ENCODE measurements around the gene COPG2.
"Not testable (repeated sequence)": the region's sequence is repeated elsewhere in the genome, so short reads cannot be mapped to it uniquely, and the experiment has no call there.

Gene COPG2

DNA sequence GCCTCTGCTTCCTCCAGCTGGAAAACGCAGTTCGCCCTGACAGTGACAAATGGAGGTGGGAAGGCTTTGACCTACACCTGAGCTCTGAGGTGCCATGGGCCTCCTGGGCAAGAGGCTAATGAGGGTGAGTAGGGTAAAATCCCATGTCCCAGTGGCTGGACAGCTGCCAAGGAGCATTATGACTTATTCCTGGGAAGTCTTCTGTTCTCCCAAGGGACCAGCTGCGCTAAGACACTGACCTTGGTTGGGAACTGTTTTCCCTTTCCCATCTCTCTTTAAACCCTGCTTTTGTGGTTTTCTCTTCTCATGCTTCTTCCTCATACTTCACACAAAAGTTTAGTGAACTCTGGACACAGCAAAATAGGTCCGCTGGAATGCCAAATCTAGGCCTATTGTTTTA is 72.6 kb downstream of the COPG2 start:
- Histone ChIP-seq H3K9ac (ENCODE audit: low read depth, low read length, poor library complexity, severe bottlenecking) (no peak overlapping the region), H3K9me3 (ENCODE audit: insufficient read depth, low read depth, low read length) (no peaks in the 10 kb centered on the region), H3K4me1 (ENCODE audit: insufficient read depth, low read length, poor library complexity, severe bottlenecking) (no peaks in the 10 kb centered on the region), H3K27me3 (ENCODE audit: insufficient read depth, low read length, poor library complexity, severe bottlenecking) (no peaks in the 10 kb centered on the region), H3K9me2 (replicated peaks; ENCODE audit: low read depth, low read length) (no peaks in the 10 kb centered on the region), H4K20me1 (ENCODE audit: insufficient read depth, low read length, poor library complexity, severe bottlenecking) (no peaks in the 10 kb centered on the region), H3K4me2 (ENCODE audit: low read depth, low read length, poor library complexity, severe bottlenecking) (no peak overlapping the region), H3K79me2 (ENCODE audit: insufficient read depth, low read length) (no peaks in the 10 kb centered on the region), H3F3A (ENCODE audit: low read depth) (no peaks in the 10 kb centered on the region), H3K4me3 (ENCODE audit: low read length, poor library complexity, severe bottlenecking) (no peak overlapping the region), H2AFZ (ENCODE audit: low read length) (no peak overlapping the region), H3K36me3 (ENCODE audit: insufficient read depth, low read length) (no peaks in the 10 kb centered on the region)
- TF ChIP-seq EZH2phosphoT487 (IDR thresholded peaks at IDR 0.05; ENCODE audit: borderline replicate concordance), result no peak
- TF ChIP-seq, protein P1, sequence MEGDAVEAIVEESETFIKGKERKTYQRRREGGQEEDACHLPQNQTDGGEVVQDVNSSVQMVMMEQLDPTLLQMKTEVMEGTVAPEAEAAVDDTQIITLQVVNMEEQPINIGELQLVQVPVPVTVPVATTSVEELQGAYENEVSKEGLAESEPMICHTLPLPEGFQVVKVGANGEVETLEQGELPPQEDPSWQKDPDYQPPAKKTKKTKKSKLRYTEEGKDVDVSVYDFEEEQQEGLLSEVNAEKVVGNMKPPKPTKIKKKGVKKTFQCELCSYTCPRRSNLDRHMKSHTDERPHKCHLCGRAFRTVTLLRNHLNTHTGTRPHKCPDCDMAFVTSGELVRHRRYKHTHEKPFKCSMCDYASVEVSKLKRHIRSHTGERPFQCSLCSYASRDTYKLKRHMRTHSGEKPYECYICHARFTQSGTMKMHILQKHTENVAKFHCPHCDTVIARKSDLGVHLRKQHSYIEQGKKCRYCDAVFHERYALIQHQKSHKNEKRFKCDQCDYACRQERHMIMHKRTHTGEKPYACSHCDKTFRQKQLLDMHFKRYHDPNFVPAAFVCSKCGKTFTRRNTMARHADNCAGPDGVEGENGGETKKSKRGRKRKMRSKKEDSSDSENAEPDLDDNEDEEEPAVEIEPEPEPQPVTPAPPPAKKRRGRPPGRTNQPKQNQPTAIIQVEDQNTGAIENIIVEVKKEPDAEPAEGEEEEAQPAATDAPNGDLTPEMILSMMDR (conservative IDR thresholded peaks at IDR 0.05; ENCODE audit: low read length), result no peak

DNA sequence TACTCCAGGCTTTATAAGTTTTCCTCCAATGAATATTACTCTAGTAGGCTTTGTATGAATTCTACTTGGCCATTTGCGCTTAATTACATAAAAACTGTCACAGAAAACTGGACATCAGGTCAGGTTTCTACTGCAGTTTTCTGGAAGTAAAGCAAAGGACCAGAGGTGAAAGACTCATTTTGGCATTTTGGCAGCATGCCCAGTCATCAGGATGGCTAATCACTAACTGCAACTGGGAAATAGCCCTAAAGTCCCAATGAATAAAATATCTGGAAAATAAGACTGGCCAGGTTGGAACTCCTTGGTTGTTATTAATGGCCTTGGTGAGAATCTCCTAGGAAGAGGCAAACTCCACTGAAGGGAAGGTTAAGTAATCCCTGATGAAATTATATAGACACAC is 75.5 kb downstream of the COPG2 start:
- Histone ChIP-seq H3F3A (ENCODE audit: low read depth) (no peaks in the 10 kb centered on the region), H3K79me2 (ENCODE audit: insufficient read depth, low read length) (no peaks in the 10 kb centered on the region), H2AFZ (ENCODE audit: low read length) (no peak overlapping the region), H3K9me2 (replicated peaks; ENCODE audit: low read depth, low read length) (no peaks in the 10 kb centered on the region), H3K9me3 (ENCODE audit: insufficient read depth, low read depth, low read length) (no peaks in the 10 kb centered on the region), H3K9ac (ENCODE audit: low read depth, low read length, poor library complexity, severe bottlenecking) (no peak overlapping the region), H3K4me1 (ENCODE audit: insufficient read depth, low read length, poor library complexity, severe bottlenecking) (no peaks in the 10 kb centered on the region), H3K4me2 (ENCODE audit: low read depth, low read length, poor library complexity, severe bottlenecking) (no peak overlapping the region), H3K4me3 (ENCODE audit: low read length, poor library complexity, severe bottlenecking) (no peak overlapping the region), H4K20me1 (ENCODE audit: insufficient read depth, low read length, poor library complexity, severe bottlenecking) (no peaks in the 10 kb centered on the region), H3K36me3 (ENCODE audit: insufficient read depth, low read length) (no peaks in the 10 kb centered on the region), H3K27me3 (ENCODE audit: insufficient read depth, low read length, poor library complexity, severe bottlenecking) (no peaks in the 10 kb centered on the region)
- no peak for TF ChIP-seq EZH2phosphoT487 (IDR thresholded peaks at IDR 0.05; ENCODE audit: borderline replicate concordance)
- TF ChIP-seq, protein P1 (conservative IDR thresholded peaks at IDR 0.05; ENCODE audit: low read length), result no peak

DNA sequence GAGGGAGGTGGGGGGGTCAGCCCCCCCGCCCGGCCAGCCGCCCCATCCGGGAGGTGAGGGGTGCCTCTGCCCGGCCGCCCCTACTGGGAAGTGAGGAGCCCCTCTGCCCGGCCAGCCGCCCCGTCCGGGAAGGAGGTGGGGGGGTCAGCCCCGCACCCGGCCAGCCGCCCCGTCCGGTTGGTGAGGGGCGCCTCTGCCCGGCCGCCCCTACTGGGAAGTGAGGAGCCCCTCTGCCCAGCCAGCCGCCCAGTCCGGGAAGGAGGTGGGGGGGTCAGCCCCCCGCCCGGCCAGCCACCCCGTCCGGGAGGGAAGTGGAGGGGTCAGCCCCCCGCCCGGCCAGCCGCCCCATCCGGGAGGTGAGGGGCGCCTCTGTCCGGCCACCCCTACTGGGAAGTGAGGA is 77.1 kb downstream of the COPG2 start:
- H3K36me3 ChIP-seq (ENCODE audit: insufficient read depth, low read length); H3K4me3 ChIP-seq (ENCODE audit: low read length, poor library complexity, severe bottlenecking); H3K9me2 ChIP-seq (replicated peaks; ENCODE audit: low read depth, low read length); H3K9me3 ChIP-seq (ENCODE audit: insufficient read depth, low read depth, low read length); H3K79me2 ChIP-seq (ENCODE audit: insufficient read depth, low read length); H4K20me1 ChIP-seq (ENCODE audit: insufficient read depth, low read length, poor library complexity, severe bottlenecking); H3F3A ChIP-seq (ENCODE audit: low read depth); H3K4me2 ChIP-seq (ENCODE audit: low read depth, low read length, poor library complexity, severe bottlenecking); H3K27me3 ChIP-seq (ENCODE audit: insufficient read depth, low read length, poor library complexity, severe bottlenecking); H3K9ac ChIP-seq (ENCODE audit: low read depth, low read length, poor library complexity, severe bottlenecking); H3K4me1 ChIP-seq (ENCODE audit: insufficient read depth, low read length, poor library complexity, severe bottlenecking); H2AFZ ChIP-seq (ENCODE audit: low read length): not testable (repeated sequence)

DNA sequence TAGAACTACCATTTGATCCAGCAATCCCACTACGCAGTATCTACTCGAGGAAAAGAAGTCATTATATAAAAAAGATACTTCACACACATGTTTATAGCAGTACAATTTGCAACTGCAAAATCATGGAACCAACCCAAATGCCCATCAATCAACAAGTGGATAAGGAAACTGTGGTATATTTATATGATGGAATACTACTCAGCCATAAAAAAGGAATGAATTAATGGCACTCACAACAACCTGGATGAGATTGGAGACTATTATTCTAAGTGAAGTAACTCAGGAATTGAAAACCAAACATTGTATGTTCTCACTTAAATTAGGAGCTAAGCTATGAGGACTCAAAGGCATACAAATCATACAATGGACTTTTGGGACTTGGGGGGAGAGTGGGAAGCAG is 82.6 kb downstream of the COPG2 start:
- not testable (repeated sequence) for H3K4me1 ChIP-seq (ENCODE audit: insufficient read depth, low read length, poor library complexity, severe bottlenecking); H3K36me3 ChIP-seq (ENCODE audit: insufficient read depth, low read length); H3K4me3 ChIP-seq (ENCODE audit: low read length, poor library complexity, severe bottlenecking); H2AFZ ChIP-seq (ENCODE audit: low read length); H3F3A ChIP-seq (ENCODE audit: low read depth); H3K9me2 ChIP-seq (replicated peaks; ENCODE audit: low read depth, low read length); H3K9ac ChIP-seq (ENCODE audit: low read depth, low read length, poor library complexity, severe bottlenecking); H3K4me2 ChIP-seq (ENCODE audit: low read depth, low read length, poor library complexity, severe bottlenecking); H3K27me3 ChIP-seq (ENCODE audit: insufficient read depth, low read length, poor library complexity, severe bottlenecking); H3K79me2 ChIP-seq (ENCODE audit: insufficient read depth, low read length); H4K20me1 ChIP-seq (ENCODE audit: insufficient read depth, low read length, poor library complexity, severe bottlenecking); H3K9me3 ChIP-seq (ENCODE audit: insufficient read depth, low read depth, low read length)

DNA sequence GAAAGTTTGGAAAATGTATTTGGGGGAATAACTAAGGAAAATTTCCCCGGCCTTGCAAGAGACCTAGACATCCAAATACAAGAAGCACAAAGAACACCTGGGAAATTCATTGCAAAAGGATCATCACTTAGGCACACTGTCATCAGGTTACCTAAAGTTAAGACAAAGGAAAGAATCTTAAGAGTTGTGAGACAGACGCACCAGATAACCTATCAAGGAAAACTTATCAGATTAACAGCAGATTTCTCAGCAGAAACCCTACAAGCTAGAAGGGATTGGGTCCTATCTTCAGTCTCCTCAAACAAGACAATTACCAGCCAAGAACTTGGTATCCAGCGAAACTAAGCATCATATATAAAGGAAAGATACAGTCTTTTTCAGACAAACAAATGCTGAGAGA is 93.4 kb downstream of the COPG2 start:
- not testable (repeated sequence) for H3K9me3 ChIP-seq (ENCODE audit: insufficient read depth, low read depth, low read length); H3K4me2 ChIP-seq (ENCODE audit: low read depth, low read length, poor library complexity, severe bottlenecking); H3K9ac ChIP-seq (ENCODE audit: low read depth, low read length, poor library complexity, severe bottlenecking); H3K36me3 ChIP-seq (ENCODE audit: insufficient read depth, low read length); H2AFZ ChIP-seq (ENCODE audit: low read length); H3K27me3 ChIP-seq (ENCODE audit: insufficient read depth, low read length, poor library complexity, severe bottlenecking); H3F3A ChIP-seq (ENCODE audit: low read depth); H3K9me2 ChIP-seq (replicated peaks; ENCODE audit: low read depth, low read length); H4K20me1 ChIP-seq (ENCODE audit: insufficient read depth, low read length, poor library complexity, severe bottlenecking); H3K79me2 ChIP-seq (ENCODE audit: insufficient read depth, low read length); H3K4me1 ChIP-seq (ENCODE audit: insufficient read depth, low read length, poor library complexity, severe bottlenecking); H3K4me3 ChIP-seq (ENCODE audit: low read length, poor library complexity, severe bottlenecking)

DNA sequence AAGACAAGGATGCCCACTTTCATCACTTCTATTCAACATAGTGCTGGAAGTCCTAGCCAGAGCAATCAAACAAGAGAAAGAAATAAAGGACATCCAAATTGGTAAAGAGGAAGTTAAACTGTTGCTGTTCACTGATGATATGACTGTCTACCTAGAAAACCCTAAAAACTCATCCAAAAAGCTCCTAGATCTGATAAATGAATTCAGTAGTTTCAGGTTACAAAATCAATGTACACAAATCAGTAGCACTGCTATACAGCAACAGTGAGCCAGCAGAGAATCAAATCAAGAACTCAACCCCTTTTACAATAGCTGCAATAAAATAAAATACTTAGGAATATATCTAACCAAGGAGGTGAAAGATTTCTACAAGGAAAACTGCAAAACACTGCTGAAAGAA is 98.4 kb downstream of the COPG2 start:
- H3K79me2 ChIP-seq (ENCODE audit: insufficient read depth, low read length); H3K4me3 ChIP-seq (ENCODE audit: low read length, poor library complexity, severe bottlenecking); H3K27me3 ChIP-seq (ENCODE audit: insufficient read depth, low read length, poor library complexity, severe bottlenecking); H3K4me1 ChIP-seq (ENCODE audit: insufficient read depth, low read length, poor library complexity, severe bottlenecking); H3K9me2 ChIP-seq (replicated peaks; ENCODE audit: low read depth, low read length); H4K20me1 ChIP-seq (ENCODE audit: insufficient read depth, low read length, poor library complexity, severe bottlenecking); H3K36me3 ChIP-seq (ENCODE audit: insufficient read depth, low read length); H3K9me3 ChIP-seq (ENCODE audit: insufficient read depth, low read depth, low read length); H3K4me2 ChIP-seq (ENCODE audit: low read depth, low read length, poor library complexity, severe bottlenecking); H3F3A ChIP-seq (ENCODE audit: low read depth); H3K9ac ChIP-seq (ENCODE audit: low read depth, low read length, poor library complexity, severe bottlenecking); H2AFZ ChIP-seq (ENCODE audit: low read length): not testable (repeated sequence)

Data from Loucy (cell line).